Stimulated activated CD4-positive, alpha-beta T cell treated with anti-CD3 and anti-CD28 coated beads, TNF-alpha, amount 100 ng/mL, for 1 hour (primary cell): ENCODE results near the gene TNS1.
A peak's percentile ranks its signal among the peaks of the same experiment; 100 is the strongest.

Source experiments
- DNase-seq, 3 donors: peaks; one replicate each; pipeline ENCODE4 v3.0.0-alpha.2; 2020; ENCODE audit warnings: low read depth in 3 of 3, low spot score in 1 of 3

Gene TNS1

DNA sequence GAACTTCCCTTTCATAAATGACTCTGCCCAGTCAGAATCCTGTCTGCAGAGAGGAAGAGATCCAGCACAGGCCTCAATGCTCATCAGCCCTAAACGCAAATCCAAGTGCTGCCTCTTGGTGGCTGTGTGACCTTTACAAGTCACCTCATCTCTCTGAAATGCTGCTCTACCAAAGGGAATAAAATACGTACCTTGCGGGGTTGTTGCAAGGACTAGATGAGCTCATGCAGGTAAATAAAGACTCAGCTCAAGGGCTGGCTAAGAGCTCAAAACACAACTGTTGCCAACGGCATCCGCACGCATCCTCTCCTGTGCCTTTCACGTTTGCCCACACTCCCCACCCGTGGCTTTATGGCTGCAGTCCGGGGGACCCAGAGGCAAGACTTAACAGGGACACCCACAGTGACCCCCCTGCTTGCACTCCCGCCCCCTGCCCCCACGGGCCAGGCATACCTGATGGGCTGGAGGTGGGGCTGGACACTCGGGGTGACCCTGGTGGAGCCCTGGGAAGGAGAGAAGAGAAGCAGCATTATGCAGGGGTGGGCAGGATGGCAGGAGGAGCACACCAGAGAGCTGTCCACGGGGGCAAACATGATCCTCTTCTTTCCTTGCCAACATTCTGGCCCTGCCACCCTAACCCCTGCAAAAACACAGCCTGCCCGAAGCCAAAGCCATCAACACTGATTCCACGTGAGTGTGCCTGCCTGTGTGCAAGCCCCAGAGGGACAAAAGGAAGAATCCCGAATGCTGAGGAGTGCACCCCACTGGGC lies 102.6 kb downstream of the TNS1 start:
- DNase-seq = no peak

DNA sequence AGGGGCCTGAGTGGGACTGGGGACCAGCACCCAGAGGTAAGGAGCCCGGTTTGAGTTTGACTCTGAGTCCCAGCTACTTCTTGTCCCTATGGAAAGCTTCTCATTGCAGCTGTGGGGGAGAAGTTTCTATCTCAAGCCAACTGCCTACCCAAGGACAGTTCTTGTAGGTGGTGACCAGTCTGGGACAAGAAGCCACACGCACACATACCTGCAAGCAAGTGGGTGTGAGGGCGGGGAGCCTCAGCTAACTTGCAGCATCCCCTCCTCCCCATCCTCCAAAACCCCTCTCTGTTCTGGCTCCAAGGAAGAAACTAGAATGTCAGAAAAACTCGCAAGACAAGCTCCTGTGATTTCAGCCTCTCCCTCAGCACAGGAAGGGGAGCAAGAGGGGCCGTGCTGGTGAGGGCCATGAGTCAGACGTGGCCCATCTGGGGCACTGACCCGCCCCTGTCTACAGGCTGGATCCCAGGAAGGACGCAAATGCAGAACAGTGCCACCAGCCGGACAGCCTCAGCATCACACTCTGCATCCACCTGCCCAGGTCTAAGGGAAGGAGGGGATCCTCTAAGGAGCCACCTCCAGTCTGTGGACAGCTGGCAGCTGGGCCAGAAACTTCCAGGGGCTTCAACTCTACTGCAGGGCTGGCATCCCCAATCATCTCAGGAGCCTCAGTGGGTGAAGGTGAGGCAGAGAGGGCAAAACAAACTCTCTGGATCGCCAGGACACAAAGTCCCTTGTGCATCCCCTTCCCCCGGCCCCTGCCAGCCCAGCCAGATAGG lies 103.4 kb downstream of the TNS1 start:
- DNase-seq = no peak

DNA sequence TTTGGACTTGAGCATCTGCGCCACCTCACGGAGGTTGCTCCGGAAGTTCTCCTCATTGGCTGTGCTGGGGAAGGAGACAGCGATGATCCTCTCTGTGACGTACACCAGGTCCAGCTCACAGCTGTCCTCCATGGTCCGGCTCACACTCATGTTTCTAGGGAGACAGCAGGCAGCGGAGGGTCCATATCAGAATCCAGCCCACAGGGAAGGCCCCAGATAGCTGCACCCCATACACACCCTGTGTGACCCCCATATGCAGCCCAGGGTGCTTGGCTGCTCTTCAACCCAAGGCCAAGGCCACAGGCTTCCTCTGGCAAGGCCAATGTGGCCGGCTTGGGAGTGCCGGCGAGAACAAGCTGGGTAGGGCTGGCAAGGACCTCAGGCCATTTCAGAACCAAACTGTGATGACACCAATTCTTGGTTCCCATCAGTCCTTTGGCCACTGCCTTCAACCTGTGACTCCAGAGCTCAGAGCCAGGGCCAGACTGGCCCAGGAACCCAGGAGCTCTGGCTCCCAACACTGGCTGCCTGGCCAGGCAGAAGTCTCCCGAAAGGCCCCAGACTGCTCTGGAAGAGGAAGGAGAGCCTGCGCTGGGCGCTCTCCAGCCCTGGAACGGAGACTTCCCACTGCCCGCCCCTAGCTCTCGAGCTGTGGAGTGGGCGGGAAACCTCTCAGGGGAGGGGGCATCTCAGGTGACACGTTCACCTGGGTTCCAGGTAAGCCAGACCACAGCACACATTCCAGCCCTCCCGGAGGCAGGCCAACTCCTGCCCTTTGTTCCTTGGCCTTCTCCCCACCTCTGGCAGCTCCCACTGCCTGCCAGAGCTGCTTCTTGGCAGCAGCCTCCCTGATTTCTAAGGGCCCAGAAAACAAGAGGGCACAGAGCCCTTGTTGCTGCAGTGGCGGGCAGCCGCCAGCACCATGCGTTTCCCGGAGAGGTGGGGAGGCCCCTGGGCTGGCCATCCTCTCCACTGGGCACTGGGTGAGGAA lies 104.7 kb downstream of the TNS1 start:
- DNase-seq = no peak

DNA sequence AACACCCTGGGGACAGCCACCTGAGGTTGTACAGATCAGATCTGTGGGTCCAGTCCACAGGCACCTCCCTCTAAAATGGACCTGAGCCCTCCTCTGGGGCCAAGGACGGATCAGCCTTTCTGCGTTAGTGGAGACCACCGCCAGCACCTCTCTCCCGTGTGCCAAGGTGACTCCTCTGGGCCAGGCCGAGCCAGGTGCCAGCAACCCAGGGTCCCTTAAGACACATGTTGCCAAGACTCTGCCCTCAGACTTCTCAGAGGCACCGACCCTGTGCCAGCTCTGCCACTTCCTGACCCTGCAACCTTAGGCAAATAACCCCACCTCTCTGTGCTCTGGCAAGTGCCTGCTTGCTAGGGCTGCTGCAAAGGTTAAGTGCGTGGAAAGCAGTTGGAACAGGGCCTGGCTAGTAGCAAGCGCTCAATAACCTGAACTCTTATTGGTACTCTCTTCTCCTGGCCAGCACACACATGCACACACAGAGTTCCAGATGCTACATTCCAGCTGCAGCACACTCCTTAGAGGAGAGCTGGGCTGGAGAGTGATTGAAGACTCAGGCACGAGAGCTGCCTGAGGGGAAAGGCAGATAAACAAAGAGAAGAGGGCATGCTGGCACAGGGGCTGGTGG lies 105.6 kb downstream of the TNS1 start:
- DNase-seq = no peak

DNA sequence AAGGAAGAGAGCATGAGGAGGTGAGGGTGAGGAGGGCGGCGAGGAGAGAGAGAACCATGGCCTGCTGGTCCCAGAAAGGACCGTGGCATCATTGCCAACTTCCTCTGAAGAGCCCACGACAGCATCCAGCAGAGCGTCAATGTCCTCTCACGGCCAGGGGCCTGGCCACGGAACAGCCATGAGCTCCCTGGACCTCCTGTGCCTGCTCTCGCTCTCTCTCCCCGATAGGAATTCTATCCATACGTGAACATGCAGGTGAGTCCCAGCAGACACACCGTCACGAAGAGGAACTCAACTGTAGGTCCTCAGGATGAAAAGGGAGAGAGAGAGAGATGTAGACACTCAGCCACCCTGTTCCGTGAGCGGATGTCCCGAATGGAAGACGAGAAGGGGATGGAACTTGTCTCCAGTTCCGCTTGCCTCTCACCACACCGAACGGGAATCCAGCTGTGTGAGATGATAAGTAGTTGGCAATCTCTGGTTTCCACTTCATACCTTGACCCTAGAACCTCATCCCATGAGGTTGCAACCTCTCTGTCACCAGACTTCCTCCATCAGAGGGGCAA lies 107.6 kb downstream of the TNS1 start:
- DNase-seq = no peak

DNA sequence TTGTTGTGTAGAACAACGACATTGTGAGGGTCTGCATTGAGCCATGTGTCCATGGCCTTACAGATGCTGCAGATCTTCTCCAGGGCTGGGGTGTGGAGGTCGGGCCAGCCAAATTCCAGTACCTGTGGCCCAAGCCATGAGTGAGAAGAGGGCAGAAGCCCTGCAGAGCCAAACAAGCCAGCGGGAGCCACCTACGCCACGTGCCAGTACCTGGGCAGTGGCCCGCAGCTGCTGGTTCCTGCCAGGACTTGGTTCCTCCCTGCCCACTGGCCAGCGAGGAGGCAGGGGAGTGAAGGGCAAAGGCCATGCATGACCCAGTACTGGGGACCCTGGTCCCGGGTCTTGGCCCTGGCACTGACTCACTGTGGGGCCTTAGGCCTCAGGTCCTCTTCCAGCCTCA lies 109.4 kb downstream of the TNS1 start:
- no peak for DNase-seq

DNA sequence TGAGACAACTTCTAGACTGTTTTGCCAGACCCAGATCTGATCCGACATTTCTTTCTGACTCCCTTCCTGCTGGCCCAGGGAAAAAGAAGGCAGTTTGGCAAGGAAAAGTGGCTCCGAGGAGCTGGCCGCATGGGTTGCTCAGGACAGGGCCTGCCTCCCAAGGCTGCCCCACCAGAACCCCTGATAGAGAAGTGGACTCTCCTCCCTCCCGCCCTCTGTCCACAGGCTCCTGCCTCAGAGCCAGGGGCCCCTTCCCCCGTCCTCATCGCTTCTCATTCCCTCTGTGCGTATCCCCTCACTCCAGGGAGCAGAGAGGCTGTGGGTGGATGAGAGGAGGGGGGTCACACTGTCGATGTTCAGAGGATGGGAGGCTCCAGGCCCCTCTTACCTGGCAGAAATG lies 110.2 kb downstream of the TNS1 start:
- no peak for DNase-seq

DNA sequence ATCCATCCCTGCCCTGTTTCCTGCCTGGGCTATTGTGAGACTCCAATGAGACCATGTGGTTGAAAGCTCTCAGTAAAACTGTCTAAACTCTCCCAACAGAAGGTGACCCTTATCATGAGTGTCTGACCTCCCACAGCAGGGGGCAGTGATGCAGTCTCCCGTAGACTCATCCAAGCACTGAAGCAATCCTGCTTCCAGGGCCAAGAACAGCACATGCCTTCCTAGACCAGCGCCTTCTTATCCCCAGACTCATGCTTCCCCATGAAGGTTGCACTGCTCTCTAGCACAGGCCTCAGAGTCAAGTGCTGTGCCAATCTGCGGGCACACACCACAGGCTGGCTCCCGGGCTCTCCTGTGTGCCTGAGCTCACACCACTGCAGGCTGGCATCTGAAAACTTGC lies 112.3 kb downstream of the TNS1 start:
- no peak for DNase-seq

DNA sequence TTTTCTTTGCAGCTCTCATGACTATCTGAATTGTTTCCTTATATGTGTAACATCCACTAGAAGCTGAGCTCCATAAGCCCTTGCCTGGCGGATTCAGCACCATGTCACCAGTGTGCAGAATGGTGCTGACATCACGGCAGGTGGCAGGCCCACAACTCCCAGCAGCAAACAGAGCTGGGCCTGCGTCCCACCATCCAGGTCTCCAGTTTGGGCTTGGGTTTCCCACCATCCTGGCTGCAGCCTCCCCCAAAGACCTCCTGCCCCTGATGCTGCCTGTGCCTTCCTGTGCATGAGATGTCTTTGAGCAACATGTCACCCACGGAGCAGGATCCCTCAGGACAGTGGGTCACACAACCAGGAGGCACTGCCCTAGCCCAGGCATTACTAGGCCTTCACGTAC lies 113.1 kb downstream of the TNS1 start:
- no peak for DNase-seq

DNA sequence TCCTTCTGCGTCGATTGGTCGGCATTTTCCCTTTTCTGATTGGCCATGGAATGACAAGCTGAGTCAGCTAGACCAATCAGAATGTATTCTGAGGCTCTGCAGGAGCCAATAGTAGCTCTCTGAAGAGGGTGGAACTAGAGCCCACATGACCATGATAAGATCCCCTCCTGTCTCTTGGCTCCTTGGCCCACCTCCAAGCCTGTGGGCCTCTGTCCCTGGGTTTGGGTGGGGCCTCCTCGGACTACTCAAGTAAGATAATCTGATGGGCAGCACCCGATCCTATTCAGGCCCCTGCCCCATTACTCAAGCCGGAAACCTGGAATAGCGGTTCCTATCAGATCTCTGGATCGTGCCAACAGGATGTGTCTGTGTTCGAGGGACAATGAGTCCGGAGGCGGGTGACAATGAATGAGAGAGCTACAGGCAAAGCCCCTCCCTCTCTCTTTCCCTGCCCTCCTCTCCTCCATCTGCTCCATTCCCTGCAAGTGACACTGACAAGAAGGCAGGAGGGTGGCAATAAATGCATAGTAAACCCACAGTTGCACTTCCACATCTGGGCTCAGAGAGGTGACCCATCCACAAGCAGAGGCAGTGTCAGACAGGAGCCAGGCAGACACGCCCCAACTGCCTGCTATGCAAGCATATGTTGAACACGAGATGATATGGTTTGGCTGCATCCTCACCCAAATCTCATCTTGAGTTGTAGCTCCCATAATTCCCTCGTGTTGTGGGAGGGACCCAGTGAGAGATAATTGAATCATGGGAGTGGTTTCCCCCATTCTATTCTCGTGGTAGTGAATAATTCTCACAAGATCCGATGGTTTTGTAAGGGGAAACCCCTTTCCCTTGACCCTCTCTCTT lies 114.7 kb downstream of the TNS1 start:
- no peak for DNase-seq

DNA sequence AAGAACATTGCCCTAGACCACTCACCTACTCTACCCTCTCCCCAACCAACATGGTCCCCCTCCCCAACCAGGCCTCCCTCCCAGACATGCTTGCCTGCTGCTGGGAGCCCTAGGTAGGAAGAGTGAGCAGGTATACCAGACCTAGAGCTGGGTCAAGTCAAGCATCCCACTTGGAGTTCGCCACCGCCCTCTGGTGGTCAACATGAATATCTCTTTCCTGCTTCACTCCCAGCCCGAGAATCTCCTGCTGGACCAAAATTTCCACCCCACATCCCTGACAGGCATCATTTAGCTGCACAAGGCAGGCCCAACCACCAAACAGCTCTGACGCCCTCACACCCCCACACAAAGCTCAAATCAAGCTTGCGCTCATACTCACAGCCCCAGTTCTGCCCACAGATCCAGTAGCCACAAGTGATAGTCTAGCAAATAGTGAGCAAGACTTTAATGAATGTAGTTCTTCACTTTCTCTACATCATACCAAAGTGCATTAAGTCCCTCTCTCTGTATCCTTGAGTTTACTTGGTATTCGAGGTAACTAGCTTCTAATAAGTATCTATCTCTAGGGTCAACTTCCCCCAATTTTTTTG lies 116.0 kb downstream of the TNS1 start:
- DNase-seq = peak in 2 of 3 donors; percentile 4 to 37

DNA sequence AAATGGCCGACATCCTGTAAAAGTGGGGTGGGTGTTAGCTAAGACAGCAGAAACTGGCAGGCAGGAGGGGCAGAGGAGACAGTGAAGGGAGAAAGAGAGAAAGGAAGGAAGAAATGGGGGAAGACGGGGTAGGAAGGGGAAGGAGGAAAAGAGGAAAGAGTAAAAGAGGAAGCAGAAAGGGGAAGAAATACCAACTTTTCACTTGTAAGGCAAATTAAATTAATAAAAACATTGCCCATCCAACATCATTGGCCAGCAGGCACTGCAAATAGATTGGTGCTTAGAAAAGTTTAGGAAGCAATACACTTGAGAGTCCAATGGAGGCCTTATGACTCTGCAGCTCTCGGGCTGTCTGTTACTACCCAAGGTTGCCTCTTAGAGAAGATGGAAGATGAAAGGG lies 116.7 kb downstream of the TNS1 start:
- DNase-seq = no peak

DNA sequence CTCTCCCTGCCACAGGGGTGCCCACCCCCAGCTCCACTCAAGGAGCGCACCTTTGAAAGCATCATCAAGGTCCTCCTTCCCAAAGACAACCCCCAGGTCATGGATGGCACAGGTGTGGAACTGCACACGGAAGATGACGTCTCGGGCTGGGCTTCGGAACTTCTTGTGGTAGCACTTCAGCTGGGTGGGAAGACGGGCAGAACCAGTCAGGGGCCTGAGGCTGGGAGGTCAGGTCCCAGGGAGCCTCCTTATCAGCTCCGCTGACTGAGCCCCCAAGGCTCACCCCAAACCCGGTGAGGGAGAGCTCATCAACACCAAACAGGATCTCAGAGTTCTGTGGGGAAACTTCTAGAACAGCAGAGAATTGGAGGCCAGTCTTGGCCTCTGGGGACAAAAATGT lies 117.8 kb downstream of the TNS1 start:
- DNase-seq = no peak

DNA sequence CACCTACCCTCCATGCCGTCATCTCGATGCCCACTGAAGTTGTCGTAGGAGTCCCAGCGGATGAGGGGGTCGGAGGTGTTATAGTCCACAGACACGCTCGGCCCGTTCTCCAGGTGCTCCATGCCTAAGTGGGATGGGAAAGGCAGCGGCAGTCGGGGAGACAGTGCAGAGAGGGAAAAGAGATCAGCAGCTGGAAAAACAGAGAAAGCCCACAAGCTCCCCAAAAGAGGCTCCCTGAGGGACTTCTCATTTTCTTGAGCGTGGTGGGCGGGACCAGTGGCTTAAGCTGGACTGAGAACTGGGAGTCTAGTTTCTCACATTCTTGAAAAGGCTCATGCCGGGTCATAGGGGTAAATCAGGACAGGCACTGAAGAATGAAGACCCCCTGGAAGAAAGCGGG lies 121.9 kb downstream of the TNS1 start:
- DNase-seq = no peak

DNA sequence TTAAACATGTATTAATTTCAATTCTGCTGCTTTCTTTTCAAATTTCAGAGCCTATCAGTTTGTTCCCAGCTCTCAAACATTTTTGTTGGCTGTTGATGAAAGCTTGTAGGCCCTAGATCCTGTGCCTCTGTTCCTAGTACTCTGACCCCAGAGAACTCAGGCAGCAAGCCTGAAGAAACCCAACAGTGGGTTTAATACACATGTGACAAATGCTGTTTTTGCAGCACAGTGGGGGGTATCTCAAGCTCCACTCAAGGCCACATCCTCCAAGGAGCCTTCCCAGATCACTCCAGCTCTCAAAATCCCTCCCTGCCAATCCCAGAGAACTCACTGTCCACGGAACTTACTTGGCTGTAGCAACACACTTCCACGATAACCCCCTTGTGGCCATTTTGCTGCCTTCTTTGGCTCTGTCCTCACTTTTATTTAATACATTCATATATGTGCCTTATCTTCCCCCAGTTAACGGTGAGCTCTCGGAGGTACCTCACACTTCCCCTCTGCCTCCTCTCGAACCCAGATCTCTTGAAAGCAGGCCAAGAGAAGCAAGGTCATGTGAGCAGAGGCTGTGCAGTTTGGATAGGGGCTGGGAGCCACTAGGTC lies 122.4 kb downstream of the TNS1 start:
- no peak for DNase-seq

DNA sequence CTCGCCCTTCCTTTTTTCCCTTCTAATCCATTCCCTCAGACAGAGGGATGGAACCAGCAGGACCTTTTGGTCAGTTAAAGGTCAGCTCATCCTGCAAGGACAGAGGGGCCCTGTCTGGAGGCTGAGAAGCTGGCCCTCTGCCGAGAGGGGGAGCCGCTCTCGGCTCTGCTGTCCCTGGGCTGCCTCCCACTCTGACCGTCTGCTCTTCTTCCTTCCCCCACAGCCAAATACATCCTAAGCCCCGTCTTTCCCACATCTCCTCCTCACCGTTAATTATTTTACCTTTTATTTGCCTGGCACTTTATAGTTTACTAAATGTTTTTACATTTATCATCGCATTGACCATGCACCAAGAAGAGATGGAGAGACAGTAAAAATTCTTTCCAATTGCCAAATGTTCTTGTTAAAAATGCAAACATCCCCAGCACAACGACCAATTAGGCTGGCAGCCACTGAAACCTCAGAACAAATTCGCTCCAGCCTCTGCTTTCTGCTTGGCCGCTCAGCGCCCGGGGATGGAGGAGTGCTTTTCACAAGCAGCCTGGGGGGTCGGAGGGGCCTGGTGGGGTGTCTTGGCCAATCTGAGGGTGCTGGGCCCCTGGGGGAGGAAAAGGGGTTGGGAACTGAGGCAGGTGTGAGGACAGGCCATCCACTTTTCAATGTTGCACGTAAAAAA lies 123.7 kb downstream of the TNS1 start:
- no peak for DNase-seq

DNA sequence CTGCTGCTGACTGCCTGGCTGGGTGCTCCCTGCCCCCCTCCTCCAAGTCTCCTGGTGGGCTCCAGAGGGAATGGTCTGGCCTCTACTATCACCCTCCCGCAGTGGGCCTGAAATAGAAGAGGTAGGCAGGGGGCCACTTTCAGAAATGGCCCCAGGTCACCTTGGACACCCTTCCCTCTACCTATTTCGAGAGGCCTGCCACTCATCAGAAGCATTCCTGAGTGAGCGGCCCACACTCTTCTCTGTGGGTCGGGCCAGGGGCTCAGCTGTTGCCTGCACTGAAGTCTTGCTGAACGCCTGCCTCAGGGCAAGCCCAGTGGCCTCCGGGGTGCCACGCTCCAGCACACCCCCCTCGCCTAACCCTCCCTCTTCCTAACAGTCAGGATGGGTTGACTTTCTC lies 124.9 kb downstream of the TNS1 start:
- no peak for DNase-seq

DNA sequence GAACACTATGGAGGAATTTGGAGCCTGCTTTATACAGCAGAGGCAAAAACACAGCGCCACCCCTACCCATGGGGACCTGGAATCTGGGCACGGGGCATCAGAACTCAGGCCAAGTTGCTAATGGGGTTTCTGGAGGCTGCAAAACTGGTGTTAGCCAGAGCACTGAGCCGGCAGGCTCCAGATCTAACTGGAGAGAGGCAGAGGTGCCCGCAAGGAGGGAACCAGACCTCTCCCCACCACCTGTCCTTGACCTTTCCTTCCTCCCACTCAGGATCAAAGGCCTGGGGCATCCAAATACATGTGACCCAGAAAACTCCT lies 126.6 kb downstream of the TNS1 start:
- DNase-seq = no peak
